Measurements from ENCODE around the gene USP28. TPM values are rescaled to one million over a fixed set of nuclear protein-coding genes. Genes with fewer than 3 reads are reported as not detected.

USP28 gene
- total RNA-seq, 1 experiment from 2014 or later = 45.6 TPM

DNA sequence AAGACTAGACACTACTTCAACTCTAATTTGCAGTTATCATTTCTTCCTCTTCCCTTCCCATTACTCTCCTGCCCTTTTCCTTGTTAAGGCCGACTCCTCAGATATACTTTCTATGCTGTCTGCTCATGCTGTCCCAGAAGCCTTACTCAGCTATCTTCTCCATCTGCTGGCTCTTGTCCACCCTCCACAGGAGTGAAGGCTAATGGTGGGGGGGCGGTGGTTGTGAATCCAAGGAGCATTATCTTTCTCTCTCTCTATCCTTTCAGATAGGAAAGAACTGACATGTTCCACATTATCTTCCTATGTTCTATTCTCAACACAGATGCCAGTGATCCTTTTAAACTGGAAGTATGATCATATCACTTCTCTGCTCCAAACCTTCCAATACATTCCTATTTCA lies 37.4 kb downstream of the USP28 start:
- peaks cover 4% of the 10 kb centered on the region; the same call in 1 of the 2 replicates for H3K36me3 ChIP-seq (ENCODE audit: insufficient read depth, low read length)
- peaks cover 9% of the 10 kb centered on the region; the same call in 1 of the 2 replicates for H3K79me2 ChIP-seq (ENCODE audit: low read length)
- DNase-seq = no peak
- no peak overlapping the region for H3K4me2 ChIP-seq (ENCODE audit: low read depth, low read length, poor library complexity, severe bottlenecking)
- peaks cover 12% of the 10 kb centered on the region for H3K4me1 ChIP-seq (ENCODE audit: low read length)
- no peak overlapping the region for H3K27ac ChIP-seq (ENCODE audit: low read length)
- no peak overlapping the region for H2AFZ ChIP-seq (ENCODE audit: low read length)
- H3K9me3 ChIP-seq (ENCODE audit: low read length) = no peaks in the 10 kb centered on the region
- no peak overlapping the region for H3K4me3 ChIP-seq (ENCODE audit: low read length)
- no peaks in the 10 kb centered on the region for H4K20me1 ChIP-seq (ENCODE audit: insufficient read depth, low read depth, low read length)
- H3K27me3 ChIP-seq (ENCODE audit: low read length) = no peaks in the 10 kb centered on the region
- H3K9ac ChIP-seq (ENCODE audit: low read length) = no peak overlapping the region
- no peaks in the 10 kb centered on the region for H3K9me2 ChIP-seq (replicated peaks; ENCODE audit: insufficient read depth, low read length)

DNA sequence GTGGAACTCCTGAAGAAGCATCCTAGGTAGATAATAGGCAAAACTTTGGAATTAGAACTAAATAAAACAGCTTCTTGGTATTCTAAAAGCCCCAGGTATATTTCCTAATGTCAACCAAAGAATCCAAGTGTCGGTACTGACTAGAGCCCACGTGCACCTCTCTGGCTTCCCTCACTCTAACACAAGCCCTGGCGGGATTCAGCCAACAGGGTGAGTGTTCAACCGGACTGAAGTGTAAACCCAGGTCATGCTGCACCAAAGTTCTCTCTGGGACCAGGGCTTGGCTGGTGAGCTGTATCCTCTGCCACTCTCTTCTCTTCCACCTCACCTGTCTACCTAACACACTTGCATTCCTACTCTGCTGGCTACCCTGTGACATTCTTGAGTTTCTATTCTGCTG lies 40.1 kb downstream of the USP28 start:
- H3K4me2 ChIP-seq (ENCODE audit: low read depth, low read length, poor library complexity, severe bottlenecking) = no peak overlapping the region
- no peaks in the 10 kb centered on the region for H3K9me2 ChIP-seq (replicated peaks; ENCODE audit: insufficient read depth, low read length)
- H3K4me1 ChIP-seq (ENCODE audit: low read length) = no peaks in the 10 kb centered on the region; the same call in 1 of the 2 replicates
- no peaks in the 10 kb centered on the region for H4K20me1 ChIP-seq (ENCODE audit: insufficient read depth, low read depth, low read length)
- H3K9ac ChIP-seq (ENCODE audit: low read length) = no peak overlapping the region
- 0 out of 2 replicates have a peak, but pooled peaks cover 2% of the 10 kb centered on the region for H3K36me3 ChIP-seq (ENCODE audit: insufficient read depth, low read length)
- no peaks in the 10 kb centered on the region for H3K27me3 ChIP-seq (ENCODE audit: low read length)
- no peaks in the 10 kb centered on the region for H3K9me3 ChIP-seq (ENCODE audit: low read length)
- DNase-seq = no peak
- H2AFZ ChIP-seq (ENCODE audit: low read length) = no peak overlapping the region
- H3K4me3 ChIP-seq (ENCODE audit: low read length) = no peak overlapping the region
- H3K27ac ChIP-seq (ENCODE audit: low read length) = no peak overlapping the region
- H3K79me2 ChIP-seq (ENCODE audit: low read length) = no peaks in the 10 kb centered on the region

DNA sequence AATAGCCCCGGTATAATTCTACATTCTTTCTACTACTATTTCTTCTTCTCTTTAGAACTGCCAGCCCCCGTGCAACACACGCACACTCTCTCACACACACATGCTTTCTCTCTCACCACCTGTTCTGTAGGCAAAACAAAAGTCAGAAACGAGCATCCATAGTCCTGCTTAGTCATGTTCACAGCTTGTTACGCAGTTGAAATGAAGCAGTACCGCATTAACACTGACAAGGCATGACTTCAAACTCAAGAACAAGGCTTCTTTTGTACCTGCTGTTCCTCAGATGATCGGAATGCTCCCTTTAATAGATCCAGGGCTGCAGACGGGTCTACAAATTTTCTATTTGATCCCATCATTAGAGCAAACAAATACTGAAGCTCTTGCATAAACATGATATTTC lies 42.2 kb downstream of the USP28 start:
- no peak for DNase-seq
- Histone ChIP-seq H3K9me2 (replicated peaks; ENCODE audit: insufficient read depth, low read length) (no peaks in the 10 kb centered on the region), H4K20me1 (ENCODE audit: insufficient read depth, low read depth, low read length) (no peaks in the 10 kb centered on the region), H3K27me3 (ENCODE audit: low read length) (no peaks in the 10 kb centered on the region), H3K79me2 (ENCODE audit: low read length) (no peaks in the 10 kb centered on the region), H2AFZ (ENCODE audit: low read length) (no peak overlapping the region), H3K36me3 (ENCODE audit: insufficient read depth, low read length) (peaks cover 4% of the 10 kb centered on the region; the same call in 1 of the 2 replicates), H3K9me3 (ENCODE audit: low read length) (no peaks in the 10 kb centered on the region), H3K4me2 (ENCODE audit: low read depth, low read length, poor library complexity, severe bottlenecking) (no peak overlapping the region), H3K4me1 (ENCODE audit: low read length) (no peaks in the 10 kb centered on the region; the same call in 1 of the 2 replicates), H3K4me3 (ENCODE audit: low read length) (no peak overlapping the region), H3K27ac (ENCODE audit: low read length) (no peak overlapping the region), H3K9ac (ENCODE audit: low read length) (no peak overlapping the region)

GRCh38 chr11:113831314-113831713 lies 44.1 kb downstream of the USP28 start:
- Histone ChIP-seq H3K36me3 (ENCODE audit: insufficient read depth, low read length) (peaks cover 9% of the 10 kb centered on the region; the same call in 1 of the 2 replicates), H3K4me1 (ENCODE audit: low read length) (no peaks in the 10 kb centered on the region; the same call in 1 of the 2 replicates), H3K4me2 (ENCODE audit: low read depth, low read length, poor library complexity, severe bottlenecking) (no peak overlapping the region), H3K9ac (ENCODE audit: low read length) (no peak overlapping the region), H3K27me3 (ENCODE audit: low read length) (no peaks in the 10 kb centered on the region), H3K79me2 (ENCODE audit: low read length) (no peaks in the 10 kb centered on the region), H3K9me2 (replicated peaks; ENCODE audit: insufficient read depth, low read length) (no peaks in the 10 kb centered on the region), H3K27ac (ENCODE audit: low read length) (no peak overlapping the region), H3K9me3 (ENCODE audit: low read length) (no peaks in the 10 kb centered on the region), H2AFZ (ENCODE audit: low read length) (no peak overlapping the region), H3K4me3 (ENCODE audit: low read length) (no peak overlapping the region), H4K20me1 (ENCODE audit: insufficient read depth, low read depth, low read length) (no peaks in the 10 kb centered on the region)
- no peak for DNase-seq

- H3K9ac ChIP-seq (ENCODE audit: low read length) = no peak overlapping the region
- no peaks in the 10 kb centered on the region for H3K9me3 ChIP-seq (ENCODE audit: low read length)
- no peaks in the 10 kb centered on the region for H3K9me2 ChIP-seq (replicated peaks; ENCODE audit: insufficient read depth, low read length)
- H3K36me3 ChIP-seq (ENCODE audit: insufficient read depth, low read length) = peaks cover 9% of the 10 kb centered on the region
- H3K4me2 ChIP-seq (ENCODE audit: low read depth, low read length, poor library complexity, severe bottlenecking) = no peak overlapping the region
- no peaks in the 10 kb centered on the region; the same call in 1 of the 2 replicates for H3K4me1 ChIP-seq (ENCODE audit: low read length)
- H4K20me1 ChIP-seq (ENCODE audit: insufficient read depth, low read depth, low read length) = no peaks in the 10 kb centered on the region
- no peak overlapping the region for H3K4me3 ChIP-seq (ENCODE audit: low read length)
- DNase-seq = no peak
- no peaks in the 10 kb centered on the region for H3K79me2 ChIP-seq (ENCODE audit: low read length)
- no peak overlapping the region for H3K27ac ChIP-seq (ENCODE audit: low read length)
- H3K27me3 ChIP-seq (ENCODE audit: low read length) = no peaks in the 10 kb centered on the region
- no peak overlapping the region for H2AFZ ChIP-seq (ENCODE audit: low read length)
Measured at GRCh38 chr11:113829751-113830150, 45.6 kb downstream of the USP28 start.

- no peaks in the 10 kb centered on the region for H4K20me1 ChIP-seq (ENCODE audit: insufficient read depth, low read depth, low read length)
- no peak overlapping the region for H3K4me2 ChIP-seq (ENCODE audit: low read depth, low read length, poor library complexity, severe bottlenecking)
- H3K36me3 ChIP-seq (ENCODE audit: insufficient read depth, low read length) = peaks cover 9% of the 10 kb centered on the region
Measured at GRCh38 chr11:113828191-113828590, 47.2 kb downstream of the USP28 start.

DNA sequence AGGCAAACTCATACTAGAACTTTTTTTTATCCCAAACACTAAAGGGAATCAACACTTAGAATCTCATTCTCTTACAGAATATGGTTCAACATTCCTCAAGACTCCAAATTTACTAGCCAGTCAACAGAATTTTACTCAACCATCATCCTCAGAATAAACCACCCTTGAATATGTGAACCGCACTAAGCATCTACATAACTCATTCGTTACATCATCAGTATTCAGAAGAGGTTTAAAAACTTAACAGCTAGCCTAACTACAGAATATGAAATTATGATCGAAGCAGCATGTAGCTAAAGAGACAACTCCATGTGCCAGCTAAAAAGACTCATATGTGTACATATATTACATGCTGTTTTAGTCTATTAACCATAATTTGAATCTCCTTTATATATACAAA lies 47.9 kb downstream of the USP28 start:
- Histone ChIP-seq H3K4me3 (ENCODE audit: low read length) (no peak overlapping the region), H3K9ac (ENCODE audit: low read length) (no peak overlapping the region), H3K36me3 (ENCODE audit: insufficient read depth, low read length) (peaks cover 9% of the 10 kb centered on the region), H3K4me2 (ENCODE audit: low read depth, low read length, poor library complexity, severe bottlenecking) (no peak overlapping the region), H3K4me1 (ENCODE audit: low read length) (no peaks in the 10 kb centered on the region; the same call in 1 of the 2 replicates), H3K79me2 (ENCODE audit: low read length) (no peaks in the 10 kb centered on the region), H3K27ac (ENCODE audit: low read length) (no peak overlapping the region), H3K27me3 (ENCODE audit: low read length) (no peaks in the 10 kb centered on the region), H3K9me2 (replicated peaks; ENCODE audit: insufficient read depth, low read length) (no peaks in the 10 kb centered on the region), H4K20me1 (ENCODE audit: insufficient read depth, low read depth, low read length) (no peaks in the 10 kb centered on the region), H3K9me3 (ENCODE audit: low read length) (no peaks in the 10 kb centered on the region), H2AFZ (ENCODE audit: low read length) (no peak overlapping the region)
- no peak for DNase-seq

More at GRCh38 chr11:113828191-113828590, 47.2 kb downstream of the USP28 start:
- no peak overlapping the region for H3K27ac ChIP-seq (ENCODE audit: low read length)
- H3K9me2 ChIP-seq (replicated peaks; ENCODE audit: insufficient read depth, low read length) = no peaks in the 10 kb centered on the region
- DNase-seq = no peak
- no peak overlapping the region for H3K9ac ChIP-seq (ENCODE audit: low read length)
- no peaks in the 10 kb centered on the region for H3K79me2 ChIP-seq (ENCODE audit: low read length)
- H3K4me1 ChIP-seq (ENCODE audit: low read length) = no peaks in the 10 kb centered on the region; the same call in 1 of the 2 replicates
- no peaks in the 10 kb centered on the region for H3K27me3 ChIP-seq (ENCODE audit: low read length)
- no peaks in the 10 kb centered on the region for H3K9me3 ChIP-seq (ENCODE audit: low read length)
- no peak overlapping the region for H2AFZ ChIP-seq (ENCODE audit: low read length)
- no peak overlapping the region for H3K4me3 ChIP-seq (ENCODE audit: low read length)

GRCh38 chr11:113818426-113818825 lies 56.9 kb downstream of the USP28 start:
- Histone ChIP-seq H3K27ac (ENCODE audit: low read length) (no peak overlapping the region), H3K36me3 (ENCODE audit: insufficient read depth, low read length) (no peaks in the 10 kb centered on the region), H3K79me2 (ENCODE audit: low read length) (no peaks in the 10 kb centered on the region), H3K4me1 (ENCODE audit: low read length) (no peaks in the 10 kb centered on the region), H3K27me3 (ENCODE audit: low read length) (no peaks in the 10 kb centered on the region), H3K9me2 (replicated peaks; ENCODE audit: insufficient read depth, low read length) (no peaks in the 10 kb centered on the region), H3K4me2 (ENCODE audit: low read depth, low read length, poor library complexity, severe bottlenecking) (no peak overlapping the region), H3K9ac (ENCODE audit: low read length) (no peak overlapping the region), H4K20me1 (ENCODE audit: insufficient read depth, low read depth, low read length) (no peaks in the 10 kb centered on the region), H2AFZ (ENCODE audit: low read length) (no peak overlapping the region), H3K4me3 (ENCODE audit: low read length) (no peak overlapping the region), H3K9me3 (ENCODE audit: low read length) (no peaks in the 10 kb centered on the region)
- DNase-seq = no peak
